Fibroblast of skin of right quadriceps (primary cell): Measurements from ENCODE around the gene OGFOD2.

Experiments
- DNase-seq: peaks from one replicate; pipeline ENCODE4 v3.0.0-alpha.2; 2013

The OGFOD2 gene

GRCh38 chr12:122977655-122978392, 2.8 kb downstream of the OGFOD2 start:
- no peak for DNase-seq

GRCh38 chr12:122978507-122978955, 3.5 kb downstream of the OGFOD2 start:
- no peak for DNase-seq

- DNase-seq: no peak
Measured at GRCh38 chr12:122979001-122979907, 4.2 kb downstream of the OGFOD2 start.

GRCh38 chr12:122979908-122980182, 4.8 kb downstream of the OGFOD2 start:
- DNase-seq: no peak

GRCh38 chr12:122980183-122981035, 5.4 kb downstream of the OGFOD2 start, which contains the start of gene ARL6IP4:
ARL6IP4 (plus strand) TSS chr12:122980681; CDS start chr12:122981140, 459 bp downstream.
- DNase-seq: peak; percentile 66

GRCh38 chr12:122981036-122981471, 6.0 kb downstream of the OGFOD2 start:
- DNase-seq: no peak

- DNase-seq: no peak
Measured at GRCh38 chr12:122981587-122982476, 6.8 kb downstream of the OGFOD2 start.

- no peak for DNase-seq
Measured at GRCh38 chr12:122982477-122982815, 7.4 kb downstream of the OGFOD2 start.

GRCh38 chr12:122982963-122983788, 8.1 kb downstream of the OGFOD2 start:
- no peak for DNase-seq

- DNase-seq: no peak
Measured at GRCh38 chr12:122983789-122984515, 8.9 kb downstream of the OGFOD2 start.

GRCh38 chr12:122984612-122985337, 9.7 kb downstream of the OGFOD2 start:
- no peak for DNase-seq

GRCh38 chr12:122985338-122986257, 10.6 kb downstream of the OGFOD2 start:
- DNase-seq: no peak

GRCh38 chr12:122986258-122986871, 11.3 kb downstream of the OGFOD2 start:
- no peak for DNase-seq

- no peak for DNase-seq
Measured at GRCh38 chr12:122987086-122987951, 12.3 kb downstream of the OGFOD2 start.

- DNase-seq: no peak
Measured at GRCh38 chr12:122988036-122988435, 13.0 kb downstream of the OGFOD2 start.

- DNase-seq: no peak
Measured at GRCh38 chr12:122988612-122989212, 13.7 kb downstream of the OGFOD2 start.
